Tibial nerve (tissue), 4 donors: ENCODE measurements around the gene PSPN.

Experiments
- EP300 ChIP-seq, 2 donors: sonication (generic); formaldehyde crosslinking; IDR thresholded peaks; one replicate each; pipeline ENCODE4 v1.6.1; 2017; ENCODE audit warnings: antibody characterized with exemption in 2 of 2, mild to moderate bottlenecking in 1 of 2
- POLR2A ChIP-seq, 2 donors: fragments of 450-650 bp; IDR thresholded peaks; one replicate each; pipeline ENCODE4 v1.6.1; 2017; ENCODE audit warnings: antibody characterized with exemption in 2 of 2, mild to moderate bottlenecking in 2 of 2, moderate library complexity in 2 of 2
- TF ChIP-seq, protein P1 (sequence below), 5 experiments: fragments of 200-600 bp in 3 of 5; fragments of 450-650 bp in 2 of 5; sonication (generic) in 3 of 5; IDR thresholded peaks; one replicate each; pipeline ENCODE4 v1.5.1; 2016 to 2019; ENCODE audit warnings: antibody characterized with exemption in 5 of 5, mild to moderate bottlenecking in 3 of 5, moderate library complexity in 2 of 5

DNA sequence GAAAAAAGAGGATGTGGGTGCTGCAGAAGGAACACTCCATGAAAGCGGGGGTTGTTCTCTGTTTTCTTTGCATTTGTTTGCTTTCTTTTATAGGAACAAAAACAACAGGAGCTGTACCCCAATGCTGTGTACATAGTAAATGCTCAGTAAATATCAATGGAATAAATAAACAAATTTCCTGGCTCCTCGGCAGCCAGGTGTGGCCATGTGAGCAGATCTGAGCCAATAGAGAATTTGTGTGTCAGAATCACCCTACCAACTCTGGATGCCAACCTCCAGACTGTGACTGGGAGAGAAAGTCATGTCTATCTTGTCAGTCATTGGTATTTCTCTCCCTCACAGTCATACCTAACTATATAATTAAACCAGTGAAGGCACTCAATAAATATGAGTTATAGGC lies 25.0 kb downstream of the PSPN start:
- TF ChIP-seq POLR2A (IDR thresholded peaks at IDR 0.05) = no peak
- TF ChIP-seq EP300 (IDR thresholded peaks at IDR 0.05) = no peak
- TF ChIP-seq, protein P1, sequence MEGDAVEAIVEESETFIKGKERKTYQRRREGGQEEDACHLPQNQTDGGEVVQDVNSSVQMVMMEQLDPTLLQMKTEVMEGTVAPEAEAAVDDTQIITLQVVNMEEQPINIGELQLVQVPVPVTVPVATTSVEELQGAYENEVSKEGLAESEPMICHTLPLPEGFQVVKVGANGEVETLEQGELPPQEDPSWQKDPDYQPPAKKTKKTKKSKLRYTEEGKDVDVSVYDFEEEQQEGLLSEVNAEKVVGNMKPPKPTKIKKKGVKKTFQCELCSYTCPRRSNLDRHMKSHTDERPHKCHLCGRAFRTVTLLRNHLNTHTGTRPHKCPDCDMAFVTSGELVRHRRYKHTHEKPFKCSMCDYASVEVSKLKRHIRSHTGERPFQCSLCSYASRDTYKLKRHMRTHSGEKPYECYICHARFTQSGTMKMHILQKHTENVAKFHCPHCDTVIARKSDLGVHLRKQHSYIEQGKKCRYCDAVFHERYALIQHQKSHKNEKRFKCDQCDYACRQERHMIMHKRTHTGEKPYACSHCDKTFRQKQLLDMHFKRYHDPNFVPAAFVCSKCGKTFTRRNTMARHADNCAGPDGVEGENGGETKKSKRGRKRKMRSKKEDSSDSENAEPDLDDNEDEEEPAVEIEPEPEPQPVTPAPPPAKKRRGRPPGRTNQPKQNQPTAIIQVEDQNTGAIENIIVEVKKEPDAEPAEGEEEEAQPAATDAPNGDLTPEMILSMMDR (IDR thresholded peaks at IDR 0.05) = no peak
